ENCODE results near the gene NECAB2.

DNA sequence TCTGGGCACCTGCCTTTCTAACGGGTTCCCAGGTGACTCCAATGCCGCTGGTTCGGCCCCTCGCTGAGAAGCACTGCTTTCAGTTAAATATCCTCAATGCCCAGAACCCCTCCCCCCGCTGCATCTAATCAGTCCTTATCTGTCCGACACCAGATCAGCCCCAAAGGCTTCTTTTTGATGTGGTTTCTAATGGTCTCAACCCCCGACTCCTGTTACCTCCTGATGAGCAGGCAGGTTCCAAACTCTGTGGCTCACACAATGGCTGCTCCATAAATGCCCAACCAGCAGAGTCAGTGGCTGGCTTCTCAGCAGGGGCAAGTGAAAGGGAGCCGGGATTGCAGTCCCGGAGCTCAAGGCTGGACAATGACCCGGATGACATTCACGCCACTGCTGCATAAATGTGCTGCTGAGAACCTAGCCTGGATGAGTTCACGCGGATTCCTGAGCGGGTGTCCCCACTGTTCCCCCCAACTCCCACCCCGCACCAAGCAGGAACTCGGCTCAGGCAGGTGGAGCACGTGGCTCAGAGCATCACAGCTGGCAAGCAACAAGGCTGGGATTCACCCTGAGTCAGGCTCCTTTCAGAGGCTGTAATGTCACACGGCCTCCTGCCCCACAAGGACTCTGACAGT, 75.6 kb downstream of the NECAB2 start:
- no peak for TF ChIP-seq CTCF (IDR thresholded peaks at IDR 0.05)
- TF ChIP-seq EZH2 (IDR thresholded peaks at IDR 0.05) = peak; percentile 26
- no peak for TF ChIP-seq EZH2phosphoT487 (IDR thresholded peaks at IDR 0.05)

All from neural progenitor cell (in vitro differentiated cells).